NAMALWA (cell line): ENCODE data around the gene KIF11.
A peak's percentile ranks its signal among the peaks of the same experiment; 100 is the strongest.
"Not testable (repeated sequence)": the region's sequence is repeated elsewhere in the genome, so short reads cannot be mapped to it uniquely, and the experiment has no call there.

Source experiments
- DNase-seq: peaks from one replicate; pipeline ENCODE4 v3.0.0-alpha.2; 2015; ENCODE audit warnings: low spot score

The KIF11 gene

DNA sequence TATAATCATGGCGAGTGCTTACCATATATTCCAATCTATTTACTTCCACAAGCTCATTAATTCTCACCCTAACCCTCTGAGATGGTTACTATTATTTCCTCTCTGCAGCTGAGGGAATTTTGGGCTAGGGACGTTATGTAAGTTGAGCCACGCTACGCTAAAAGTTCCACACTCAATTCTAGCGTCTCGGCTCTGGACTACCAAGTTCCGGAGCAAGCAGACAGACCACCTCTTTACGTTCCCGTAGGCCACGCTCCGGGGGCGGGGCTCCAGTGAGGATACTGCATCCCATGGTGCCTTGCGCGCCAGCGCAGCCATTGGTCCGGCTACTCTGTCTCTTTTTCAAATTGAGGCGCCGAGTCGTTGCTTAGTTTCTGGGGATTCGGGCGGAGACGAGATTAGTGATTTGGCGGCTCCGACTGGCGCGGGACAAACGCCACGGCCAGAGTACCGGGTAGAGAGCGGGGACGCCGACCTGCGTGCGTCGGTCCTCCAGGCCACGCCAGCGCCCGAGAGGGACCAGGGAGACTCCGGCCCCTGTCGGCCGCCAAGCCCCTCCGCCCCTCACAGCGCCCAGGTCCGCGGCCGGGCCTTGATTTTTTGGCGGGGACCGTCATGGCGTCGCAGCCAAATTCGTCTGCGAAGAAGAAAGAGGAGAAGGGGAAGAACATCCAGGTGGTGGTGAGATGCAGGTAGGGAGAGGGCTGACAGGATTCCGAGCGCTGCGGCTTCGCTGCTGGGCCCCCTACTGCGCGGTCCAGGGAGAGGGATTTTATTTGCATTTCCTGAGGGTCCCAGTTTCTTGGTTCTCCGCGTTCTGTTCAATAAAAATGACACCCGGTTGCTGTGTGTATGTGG is at the start of gene KIF11:
KIF11 (plus strand) TSS at position 370 of the 858 bp plus-strand sequence; CDS start at position 616, 246 bp downstream.
- peak; percentile 98 for DNase-seq

DNA sequence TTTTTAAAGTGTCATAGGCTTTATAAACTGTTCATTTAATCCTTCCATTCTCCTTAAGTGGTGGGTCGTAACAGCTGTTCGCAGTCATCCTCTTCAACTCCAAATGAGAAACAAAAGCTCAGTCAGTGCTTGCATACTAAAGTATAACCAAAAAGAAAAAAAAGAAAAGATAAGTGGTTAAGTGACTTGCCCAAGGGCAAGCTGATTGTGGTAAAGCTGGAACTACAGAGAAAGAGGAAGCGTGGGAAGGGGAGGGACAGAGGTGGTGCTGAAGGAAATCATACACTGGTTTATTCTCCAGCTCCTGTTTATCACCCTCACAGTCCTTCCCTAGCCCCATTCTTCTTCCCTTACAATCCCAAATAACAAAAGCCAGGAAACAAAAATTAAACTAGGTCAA is 48.6 kb upstream of the KIF11 start:
- peak; percentile 15 for DNase-seq

DNA sequence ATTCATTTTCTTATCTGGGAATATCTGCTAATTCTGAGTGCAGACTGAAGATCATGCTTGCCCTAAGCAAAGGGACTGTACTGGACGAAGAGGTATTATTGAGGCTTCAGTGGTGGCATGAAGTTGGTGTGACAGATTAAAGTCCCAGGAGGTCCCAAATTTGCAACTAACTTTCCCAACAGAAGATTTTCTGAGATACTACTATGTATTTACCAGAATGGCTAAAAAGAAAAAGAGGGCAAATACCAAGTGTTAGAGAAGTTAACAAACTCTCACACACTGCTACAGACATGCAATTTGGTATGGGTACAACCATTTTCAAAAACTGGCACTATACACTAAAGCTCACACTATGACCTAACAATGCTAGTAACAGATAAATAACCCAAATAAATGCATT is 47.4 kb upstream of the KIF11 start:
- DNase-seq = no peak

DNA sequence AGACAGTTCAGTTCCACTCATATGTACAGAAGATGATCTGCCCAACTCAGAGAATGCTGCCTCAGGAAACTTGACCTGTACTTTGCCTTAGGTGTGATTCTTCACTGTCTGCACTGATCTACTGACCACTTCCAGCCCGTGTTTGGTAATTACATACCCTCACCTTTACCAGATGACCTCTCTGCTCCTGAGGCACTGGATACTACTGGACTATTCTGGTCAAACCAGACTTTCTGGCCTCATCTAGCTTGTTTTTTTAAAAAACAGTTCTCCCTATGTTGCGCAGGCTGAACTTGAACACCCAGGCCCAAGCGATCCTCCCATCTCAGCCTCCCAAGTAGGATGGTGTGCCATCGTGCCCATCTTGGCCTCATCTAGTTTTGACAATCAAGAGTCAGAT is 45.3 kb upstream of the KIF11 start:
- DNase-seq = no peak

DNA sequence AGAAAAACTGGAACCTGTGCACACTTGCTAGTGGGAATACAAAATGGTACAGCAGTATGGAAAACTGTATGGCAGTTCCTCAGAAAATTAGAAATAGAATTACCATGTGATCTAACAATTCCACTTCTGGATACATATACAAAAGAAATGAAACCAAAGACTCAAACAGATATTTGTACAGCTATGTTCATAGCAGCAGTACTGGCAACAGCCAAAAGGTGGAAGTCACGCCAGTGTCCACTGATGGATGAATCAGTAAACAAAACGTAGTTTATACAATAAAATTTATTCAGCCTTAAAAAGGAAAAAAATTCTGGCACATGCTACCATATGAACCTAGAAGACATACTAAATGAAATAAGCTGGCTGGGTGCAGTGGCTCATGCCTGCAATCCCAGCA is 42.0 kb upstream of the KIF11 start:
- no peak for DNase-seq

DNA sequence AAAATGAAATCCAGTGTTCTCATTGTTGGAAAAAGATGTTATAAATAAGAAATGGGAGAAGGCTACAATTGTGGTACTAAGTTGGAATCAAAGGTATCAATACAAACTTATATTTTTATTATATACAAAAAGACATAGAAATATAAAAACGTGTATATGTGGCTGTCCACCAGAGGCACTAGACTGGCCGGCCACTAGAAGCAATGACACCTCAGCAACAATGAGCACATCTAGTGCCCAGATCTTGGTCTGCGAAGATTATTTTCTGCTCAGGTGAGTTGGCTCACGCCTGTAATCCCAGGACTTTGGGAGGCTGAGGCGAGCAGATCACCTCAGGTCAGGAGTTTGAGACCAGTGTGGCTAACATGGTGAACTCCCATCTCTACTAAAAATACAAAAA is 40.6 kb upstream of the KIF11 start:
- peak; percentile 30 for DNase-seq

DNA sequence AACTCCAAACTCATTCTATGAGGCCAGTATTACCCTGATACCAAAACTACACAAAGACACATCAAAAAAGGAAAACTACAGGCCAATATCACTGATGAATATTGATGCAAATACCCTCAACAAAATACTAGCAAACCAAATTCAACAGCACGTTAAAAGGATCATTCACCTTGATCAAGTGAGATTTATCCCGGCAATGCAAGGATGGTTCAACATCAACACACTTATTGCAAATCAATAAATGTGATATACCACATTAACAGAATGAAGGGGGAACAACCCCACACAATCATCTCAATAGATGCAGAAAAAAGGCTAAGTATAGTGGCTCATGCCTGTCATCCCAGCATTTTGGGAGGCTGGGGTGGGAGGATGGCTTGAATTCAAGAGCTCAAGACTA is 39.0 kb upstream of the KIF11 start:
- DNase-seq = no peak

DNA sequence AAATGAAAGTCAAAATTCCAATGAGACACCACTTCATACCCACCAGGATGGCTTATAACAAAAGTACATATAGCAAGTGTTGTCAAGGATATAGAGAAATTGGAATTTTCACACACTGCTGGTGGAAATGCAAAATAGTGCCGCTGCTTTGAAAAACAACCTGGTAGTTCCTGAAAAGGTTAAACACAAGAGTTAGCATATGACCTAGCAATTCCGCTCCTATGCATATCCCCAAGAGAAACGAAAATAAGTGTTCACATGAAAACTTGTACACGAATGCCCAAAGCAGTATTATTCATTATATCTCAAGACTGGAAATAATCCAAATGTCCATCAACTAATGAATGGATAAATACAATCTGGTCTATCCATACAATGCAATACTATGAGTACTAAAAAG is 33.9 kb upstream of the KIF11 start:
- no peak for DNase-seq

DNA sequence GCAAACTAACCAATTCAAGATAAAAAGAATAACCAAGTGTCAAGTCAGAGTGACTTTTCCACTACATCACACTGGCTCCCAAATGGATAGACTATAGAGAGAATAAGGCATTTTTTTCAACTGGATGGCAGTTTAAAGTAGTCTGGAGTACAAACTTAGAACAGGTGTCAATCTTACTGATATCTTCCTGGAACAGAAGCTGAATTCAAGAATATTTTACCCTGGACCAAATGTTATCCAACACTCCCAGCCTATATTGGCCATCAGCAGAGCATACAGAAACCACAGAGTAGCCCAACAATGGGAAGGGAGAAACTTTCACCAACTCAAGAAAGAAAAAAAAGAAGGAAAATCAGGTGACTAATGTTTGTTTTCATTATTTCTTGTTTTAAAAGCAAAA is 30.5 kb upstream of the KIF11 start:
- DNase-seq = no peak

DNA sequence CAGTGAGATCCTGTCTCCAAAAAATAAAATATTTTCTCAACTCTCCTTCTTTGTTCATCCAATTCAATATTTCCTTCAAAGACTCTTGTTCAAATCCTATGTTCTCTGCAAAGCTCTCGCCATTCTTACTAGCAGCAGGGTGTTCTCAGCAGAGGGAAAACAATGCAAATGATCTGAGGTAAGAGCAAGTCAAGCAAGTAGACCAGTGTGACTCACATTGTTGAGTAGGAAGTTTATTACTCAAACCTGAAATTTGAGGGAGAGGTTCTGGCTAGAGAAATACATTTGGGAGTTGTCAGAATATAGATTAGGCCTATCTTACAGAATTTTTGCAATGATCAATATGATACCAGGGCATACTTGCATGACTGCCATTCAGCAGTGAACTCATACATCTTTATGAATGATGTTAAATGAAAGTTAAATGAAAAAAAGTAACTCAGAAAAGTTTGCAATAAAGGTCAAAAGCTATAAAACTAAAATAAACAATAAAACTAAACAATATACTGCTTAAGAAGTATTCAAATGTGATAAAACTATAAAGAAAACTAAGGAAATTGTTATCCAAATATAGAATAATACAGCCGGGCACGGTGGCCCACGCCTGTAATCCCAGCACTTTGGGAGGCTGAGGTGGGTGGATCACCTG is 24.9 kb upstream of the KIF11 start:
- peak; percentile 31 for DNase-seq

DNA sequence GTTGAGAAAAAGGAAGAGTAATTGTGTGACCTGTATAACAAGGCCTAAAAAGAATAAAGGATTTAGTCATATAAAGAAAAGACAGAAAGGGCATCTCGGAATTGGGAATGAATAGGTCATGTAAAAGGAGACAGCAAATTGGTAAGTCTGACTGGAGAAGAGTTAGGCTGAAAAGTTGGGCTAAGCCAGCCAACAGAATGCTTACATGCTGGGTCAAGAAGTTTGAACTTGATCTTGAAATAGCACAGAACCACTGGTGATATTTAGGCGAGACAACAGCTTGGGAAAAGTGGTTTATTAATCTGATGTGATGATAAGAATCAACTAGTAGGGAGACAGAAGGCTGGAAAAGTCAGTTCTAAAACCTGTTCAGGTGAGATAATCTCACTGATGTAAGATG is 23.9 kb upstream of the KIF11 start:
- no peak for DNase-seq

DNA sequence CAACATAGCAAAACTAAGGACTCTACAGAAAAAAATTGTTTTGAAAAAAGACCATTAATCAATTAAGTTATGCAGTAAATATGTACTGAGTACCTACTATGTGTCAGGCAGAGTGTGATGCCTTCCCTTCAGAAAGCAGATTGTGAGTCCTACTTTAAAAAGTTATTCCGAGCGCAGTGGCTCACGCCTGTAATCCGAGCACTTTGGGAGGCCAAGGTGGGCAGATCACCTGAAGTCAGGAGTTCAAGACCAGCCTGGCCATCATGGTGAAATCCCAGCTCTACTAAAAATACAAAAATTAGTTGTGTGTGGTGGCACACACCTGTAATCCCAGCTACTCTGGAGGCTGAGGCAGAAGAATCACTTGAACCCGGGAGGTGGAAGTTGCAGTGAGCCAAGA is 23.3 kb upstream of the KIF11 start:
- DNase-seq = not testable (repeated sequence)

DNA sequence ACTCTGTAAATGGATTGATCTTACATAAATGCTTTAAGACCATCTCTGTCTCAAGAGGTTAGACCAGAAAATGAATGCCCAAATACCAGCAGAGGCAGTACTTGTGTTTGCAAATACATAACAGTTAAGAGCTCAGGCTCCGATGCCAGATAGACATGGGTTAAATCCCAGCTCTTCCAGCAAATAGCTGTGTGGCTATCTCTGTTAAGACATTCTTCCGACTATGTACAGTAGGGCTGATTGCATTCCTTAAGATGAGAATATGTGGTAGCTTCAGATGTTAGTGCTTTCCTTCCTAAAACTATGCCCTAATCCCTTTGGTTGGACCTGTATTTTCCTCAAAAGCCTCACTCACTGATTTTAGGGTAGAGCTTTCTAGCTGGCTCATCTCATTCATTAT is 21.3 kb upstream of the KIF11 start:
- no peak for DNase-seq

DNA sequence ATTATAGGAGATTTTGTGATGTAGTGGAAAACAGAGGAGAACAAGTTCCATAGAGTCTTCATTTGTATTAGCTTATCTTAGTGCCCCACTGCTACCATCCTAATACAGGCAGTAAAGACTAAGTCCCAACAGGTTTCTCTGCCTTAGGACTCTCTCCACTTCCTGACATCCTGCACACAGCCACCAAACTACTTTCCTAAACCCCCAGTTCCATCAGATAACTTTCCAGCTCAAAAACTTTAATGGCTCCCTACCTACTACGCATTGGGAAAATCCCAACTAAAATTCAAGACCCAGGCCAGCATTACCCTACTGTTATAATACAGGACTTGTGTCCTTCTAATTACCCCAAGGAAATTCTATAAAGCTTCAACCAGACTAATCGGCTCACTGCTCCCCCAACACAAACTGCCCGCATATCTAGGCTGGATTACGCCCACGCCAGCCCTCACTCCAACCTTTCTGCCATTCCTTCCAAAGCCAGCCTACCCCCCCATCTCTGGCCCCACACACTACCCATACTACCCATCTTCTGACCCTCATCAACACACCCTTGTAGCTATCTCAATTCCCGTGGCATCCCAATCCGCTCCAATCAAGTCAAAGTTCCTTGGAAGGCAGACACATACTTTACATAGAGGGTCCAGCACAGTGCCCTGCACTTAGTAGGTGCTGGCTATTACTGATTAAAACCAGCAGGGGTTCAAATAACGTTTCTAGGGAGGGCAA is 20.4 kb upstream of the KIF11 start:
- peak; percentile 38 for DNase-seq

DNA sequence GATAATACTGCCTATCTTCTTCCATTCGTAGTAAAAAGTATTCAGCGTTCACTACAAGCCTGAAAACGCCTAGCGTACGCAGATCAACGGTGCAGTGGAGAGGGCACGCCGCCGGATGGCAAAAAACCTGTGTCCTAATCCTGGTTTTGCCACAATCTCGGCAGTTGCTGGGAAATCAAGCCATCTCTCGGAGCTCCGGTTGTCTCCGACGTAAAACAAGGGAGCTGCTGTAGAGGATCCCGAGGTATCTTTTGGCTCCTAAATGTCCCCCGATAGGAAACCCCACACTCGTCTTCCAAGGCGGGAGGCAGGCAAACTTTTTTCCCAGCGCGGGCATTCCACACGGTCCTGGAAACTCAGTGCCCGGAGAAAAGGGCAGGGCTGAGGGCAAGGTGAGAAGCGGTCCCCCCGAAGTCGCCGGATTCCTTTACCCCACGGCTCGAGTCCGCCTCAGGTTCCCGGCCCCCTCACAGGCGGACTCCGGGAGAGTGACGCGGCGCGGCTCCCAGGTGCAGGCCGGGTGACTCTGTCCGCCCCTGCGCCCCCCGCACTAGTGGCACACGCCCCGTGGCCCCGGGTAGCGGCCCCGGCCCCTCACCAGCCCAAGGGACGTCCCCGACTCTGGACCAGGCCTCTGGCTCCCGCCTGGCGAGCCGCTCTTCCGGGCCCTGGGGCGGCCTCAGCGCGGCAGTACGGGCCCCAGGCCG is 19.7 kb upstream of the KIF11 start:
- no peak for DNase-seq

DNA sequence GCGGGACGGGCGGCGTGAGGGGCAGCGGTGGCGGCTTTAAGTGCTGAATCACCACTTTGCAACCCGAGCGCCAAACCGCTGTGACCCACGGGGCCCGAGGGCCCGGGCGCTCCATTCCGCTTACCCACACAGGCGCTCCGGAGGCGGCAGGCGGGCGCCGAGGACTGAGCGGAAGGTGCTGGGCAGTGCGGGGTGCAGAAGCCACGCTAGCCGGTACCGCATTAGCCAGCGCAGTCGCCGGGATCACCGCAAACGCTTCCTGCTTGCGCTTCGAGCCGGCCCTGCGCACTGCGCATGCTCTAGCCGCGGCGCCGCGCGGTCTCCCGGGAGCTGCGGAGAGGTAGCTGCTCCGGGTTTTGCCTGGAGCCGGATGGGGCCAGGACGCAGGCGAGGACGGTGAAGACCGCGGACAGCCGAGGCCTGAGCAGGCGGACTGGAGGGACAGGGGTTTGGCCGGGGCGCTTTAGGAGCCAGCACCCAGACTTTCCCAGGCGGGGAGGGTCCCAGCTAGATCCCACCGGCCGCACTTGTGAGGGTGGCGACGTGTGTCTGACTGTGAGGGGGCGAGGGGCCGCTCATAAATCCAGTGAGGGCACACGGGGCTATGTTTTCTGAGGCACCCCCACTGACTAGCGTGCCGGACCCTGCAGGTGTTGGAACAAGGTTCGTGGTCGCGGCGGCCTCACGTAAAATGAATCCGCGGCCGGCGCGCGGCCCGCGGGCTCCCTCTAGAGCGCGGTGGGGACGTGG is 19.0 kb upstream of the KIF11 start, which contains the start of gene IDE:
IDE (minus strand) TSS at position 296 of the 750 bp plus-strand sequence; CDS start at position 222, 74 bp downstream.
- DNase-seq = peak; percentile 90

DNA sequence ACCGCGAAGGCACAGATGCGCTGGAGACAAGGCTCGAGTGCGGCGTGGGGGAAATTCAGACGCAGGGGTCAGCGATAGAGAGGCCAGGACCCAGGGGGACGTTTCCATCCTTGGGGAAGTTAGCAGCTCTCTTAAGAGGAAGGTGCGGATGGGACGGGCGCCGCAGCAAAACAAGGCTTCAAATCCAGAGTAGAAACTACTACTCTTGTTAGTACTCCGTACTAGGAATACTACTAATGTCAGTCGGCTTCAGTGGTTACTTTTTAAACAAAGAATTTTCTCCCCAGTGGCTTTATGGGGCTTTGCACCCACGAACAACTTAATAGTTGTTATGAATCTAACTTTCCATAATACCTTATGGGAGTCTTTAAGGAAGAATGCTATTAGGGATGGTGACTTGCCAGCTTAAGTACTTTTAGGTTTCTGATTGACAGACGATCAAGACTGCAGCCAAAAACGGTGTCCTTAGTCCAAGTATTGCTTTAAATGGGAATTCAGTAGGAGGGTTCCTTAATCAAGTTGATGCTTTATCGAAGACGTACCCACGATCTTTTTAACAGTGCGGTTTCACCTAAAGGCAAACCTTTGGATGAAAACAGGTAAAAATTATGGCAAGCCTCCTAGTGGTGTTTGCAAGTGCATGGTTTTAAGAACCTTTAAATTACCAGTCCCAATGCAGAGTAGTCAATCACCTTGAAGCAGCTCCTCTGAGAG is 18.2 kb upstream of the KIF11 start:
- peak; percentile 58 for DNase-seq

DNA sequence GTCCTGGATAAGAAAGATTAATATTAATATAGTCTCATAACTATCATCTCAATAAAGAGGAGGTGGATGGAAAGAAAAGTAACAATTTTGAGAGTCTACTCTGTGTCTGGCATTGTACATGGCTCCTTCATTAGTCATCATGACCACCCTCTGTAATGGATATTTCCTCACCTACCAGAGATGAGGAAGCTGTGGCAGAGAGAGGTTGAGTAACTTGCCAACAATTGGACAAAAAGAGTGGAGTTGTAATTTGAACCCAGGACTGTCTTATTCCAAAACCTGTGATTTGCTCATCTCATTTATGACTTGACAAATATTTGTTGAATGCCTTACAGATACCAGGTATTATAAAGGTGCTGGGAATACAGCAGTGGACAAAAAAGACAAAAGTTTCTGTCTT is 17.0 kb upstream of the KIF11 start:
- no peak for DNase-seq

DNA sequence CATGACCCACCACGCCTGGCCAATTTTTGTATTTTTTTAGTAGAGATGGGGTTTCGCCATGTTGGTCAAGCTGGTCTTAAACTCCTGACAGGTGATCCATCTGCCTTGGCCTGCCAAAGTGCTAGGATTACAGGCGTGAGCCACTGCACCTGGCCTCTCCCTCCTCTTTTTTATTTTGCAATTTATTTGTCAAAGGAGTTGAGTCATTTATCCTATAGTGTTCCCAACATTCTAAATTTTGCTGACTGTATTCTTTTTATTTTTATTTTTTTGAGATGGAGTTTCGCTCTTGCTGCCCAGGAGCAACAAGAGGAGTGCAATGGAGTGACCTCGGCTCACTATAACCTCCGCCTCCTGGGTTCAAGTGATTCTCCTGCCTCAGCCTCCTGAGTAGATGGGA is 10.6 kb upstream of the KIF11 start:
- not testable (repeated sequence) for DNase-seq

DNA sequence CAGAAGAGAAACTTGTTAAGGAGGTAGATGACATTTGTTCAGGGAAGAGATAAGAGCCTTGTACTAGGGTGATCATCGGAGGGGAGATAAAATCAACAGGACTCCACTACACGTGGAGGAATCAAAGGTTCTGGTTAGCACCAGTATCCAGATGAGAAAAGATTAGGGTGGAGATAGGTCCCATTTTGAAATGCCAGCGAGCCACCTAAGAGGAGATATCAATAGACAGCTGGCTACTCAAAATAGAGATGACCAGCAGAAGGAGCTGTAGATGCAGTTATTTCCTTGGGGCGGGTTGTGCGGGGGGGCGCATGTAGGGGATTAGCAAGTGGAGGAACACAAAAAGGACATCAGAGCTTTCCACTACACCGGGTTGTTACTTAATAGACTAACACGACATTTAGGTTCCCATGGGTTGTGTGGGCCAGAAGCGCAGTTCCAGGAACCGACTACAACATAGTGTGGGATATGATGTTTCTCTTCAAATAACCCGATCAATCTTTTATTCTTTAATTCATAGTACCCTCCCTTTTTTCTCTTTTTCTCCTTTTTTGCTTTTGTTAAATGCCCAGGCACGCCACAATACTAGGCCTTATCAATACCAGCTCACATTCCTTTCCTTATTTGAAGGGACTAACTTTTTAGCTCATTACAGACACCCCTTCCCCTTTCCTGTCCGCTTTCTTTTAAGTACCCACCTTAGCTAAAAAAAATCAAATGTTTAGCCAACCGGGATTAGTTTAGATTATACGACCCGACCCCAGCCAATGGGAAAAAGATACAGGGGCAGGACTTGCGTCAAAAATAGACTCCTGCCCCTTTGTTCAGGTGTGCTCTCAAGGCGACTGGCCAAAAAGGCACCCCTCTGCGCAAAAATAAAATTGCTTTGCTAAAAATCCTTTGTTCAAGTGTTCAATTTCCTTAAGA is 2.0 kb upstream of the KIF11 start:
- DNase-seq = peak; percentile 74
